Endothelial cell of umbilical vein (primary cell): ENCODE measurements around the gene SLC25A24. TPM values are rescaled to one million over a fixed set of nuclear protein-coding genes. Genes with fewer than 3 reads are reported as not detected.

Experiments used
- BruUV-seq: library from RNA; stranded (reverse); fragments of 400-500 nt; replicated peaks from 2 replicates; lab custom pipeline; 2021; lab: Mats Ljungman, UMichigan
- CTCF ChIA-PET: fragments of 300-600, 350-600 bp; sonication (Branson Sonifier 250); formaldehyde crosslinking; loops from one replicate; lab custom pipeline; 2021; ENCODE audit warnings: antibody characterized with exemption, inconsistent platforms; lab: Charles Lee
- POLR2A ChIA-PET: fragments of 300-600, 350-600 bp; sonication (Branson Sonifier 250); formaldehyde crosslinking; loops from one replicate; lab custom pipeline; 2021; ENCODE audit warnings: antibody characterized with exemption, inconsistent platforms; lab: Charles Lee
- DNase-seq: peaks from one replicate; pipeline ENCODE4 v3.0.0-alpha.2; 2011; ENCODE audit warnings: low read depth, low spot score
- FAIRE-seq: peaks from 2 replicates; lab custom pipeline; 2011; peaks lifted over from hg19 to GRCh38; lab: Jason Lieb, UNC
- H2AFZ ChIP-seq: 2 replicates; pipeline ENCODE4 v1.6.0; 2012; ENCODE audit warnings: low read depth, low read length, control low read depth, inconsistent platforms
- H3K27ac ChIP-seq: 2 replicates; pipeline ENCODE4 v1.5.1; 2011; ENCODE audit warnings: low read depth, mild to moderate bottlenecking, control low read depth, low read length, moderate library complexity; ENCODE audit not compliant: insufficient read depth
- H3K27me3 ChIP-seq, 2 experiments: 2 replicates each; pipeline versions ENCODE4 v1.6.0 to v1.6.1; 2011; ENCODE audit warnings: low read length in 2 of 2, mixed read lengths in 1 of 2; ENCODE audit not compliant: control insufficient read depth in 2 of 2, insufficient read depth in 2 of 2
- H3K36me3 ChIP-seq, 2 experiments: 2 replicates in 1 of 2; 3 replicates in 1 of 2; pipeline ENCODE4 v1.5.1; 2011; ENCODE audit warnings: low read length in 2 of 2, mild to moderate bottlenecking in 1 of 2, moderate library complexity in 1 of 2; ENCODE audit not compliant: control insufficient read depth in 2 of 2, insufficient read depth in 2 of 2; ENCODE audit errors: extremely low read depth in 1 of 2
- H3K4me1 ChIP-seq: 3 replicates; pipeline ENCODE4 v1.5.1; 2011; ENCODE audit warnings: mild to moderate bottlenecking, low read length; ENCODE audit not compliant: control insufficient read depth, insufficient read depth; ENCODE audit errors: extremely low read depth
- H3K4me2 ChIP-seq: 2 replicates; pipeline ENCODE4 v1.6.1; 2011; ENCODE audit warnings: low read length, control low read depth, mixed read lengths; ENCODE audit not compliant: insufficient read depth
- H3K4me3 ChIP-seq, 3 experiments: fragments of 200-600 bp in 1 of 3; sonication (generic), shearing (Covaris generic) in 1 of 3; replicated peaks in 1 of 3; 2 replicates each; pipeline ENCODE4 v1.5.1; 2011 to 2016; ENCODE audit warnings: control low read depth in 3 of 3, low read length in 3 of 3, mild to moderate bottlenecking in 2 of 3, inconsistent platforms in 1 of 3, low read depth in 1 of 3, moderate library complexity in 1 of 3; ENCODE audit not compliant: insufficient read depth in 1 of 3
- H3K79me2 ChIP-seq: 2 replicates; pipeline ENCODE4 v1.6.0; 2012; ENCODE audit warnings: low read length, inconsistent platforms; ENCODE audit not compliant: control insufficient read depth, insufficient read depth
- H3K9ac ChIP-seq: replicated peaks from 2 replicates; pipeline ENCODE3; 2011; ENCODE audit warnings: low read length, control low read depth; ENCODE audit not compliant: insufficient read depth; ENCODE audit errors: extremely low read depth
- H3K9me1 ChIP-seq: replicated peaks from 3 replicates; pipeline ENCODE4 v1.6.0; 2011; ENCODE audit warnings: mild to moderate bottlenecking, low read length; ENCODE audit not compliant: control insufficient read depth, insufficient read depth; ENCODE audit errors: extremely low read depth
- H3K9me3 ChIP-seq: replicated peaks from 2 replicates; pipeline ENCODE4 v1.5.1; 2012; ENCODE audit warnings: low read length, inconsistent platforms; ENCODE audit not compliant: control insufficient read depth, insufficient read depth
- H4K20me1 ChIP-seq: replicated peaks from 2 replicates; pipeline ENCODE3; 2011; ENCODE audit warnings: mild to moderate bottlenecking, low read length; ENCODE audit not compliant: control insufficient read depth, insufficient read depth; ENCODE audit errors: extremely low read depth
- EZH2 ChIP-seq: IDR thresholded peaks from 2 replicates; pipeline ENCODE4 v1.6.1; 2012; ENCODE audit warnings: borderline replicate concordance, low read depth, mild to moderate bottlenecking, moderate library complexity, low read length, inconsistent platforms; ENCODE audit not compliant: severe bottlenecking
- FOS ChIP-seq: IDR thresholded peaks from 2 replicates; pipeline ENCODE4 v1.6.1; 2011; ENCODE audit warnings: mild to moderate bottlenecking, low read length, moderate library complexity, borderline replicate concordance; ENCODE audit not compliant: insufficient read depth
- GATA2 ChIP-seq: IDR thresholded peaks from 2 replicates; pipeline ENCODE4 v1.7.0; 2011; ENCODE audit warnings: low read depth, mild to moderate bottlenecking, moderate library complexity, mixed read lengths, low read length; ENCODE audit not compliant: insufficient read length, insufficient read depth
- JUN ChIP-seq: IDR thresholded peaks from 2 replicates; pipeline ENCODE4 v1.6.1; 2011; ENCODE audit warnings: borderline replicate concordance, low read depth; ENCODE audit not compliant: insufficient read length, insufficient read depth
- MYC ChIP-seq: IDR thresholded peaks from one replicate; pipeline ENCODE4 v1.6.1; 2011; ENCODE audit warnings: mild to moderate bottlenecking, low read depth, low read length
- POLR2A ChIP-seq: IDR thresholded peaks from 2 replicates; pipeline ENCODE4 v1.6.1; 2012; ENCODE audit warnings: low read depth, mild to moderate bottlenecking, control low read depth, low read length
- POLR2AphosphoS5 ChIP-seq: IDR thresholded peaks from 2 replicates; pipeline ENCODE4 v1.6.1; 2012; ENCODE audit warnings: low read depth, mild to moderate bottlenecking, control low read depth, low read length, moderate library complexity; ENCODE audit not compliant: insufficient read depth
- dilution Hi-C: fragments of 300-500 bp; cut with MboI; formaldehyde crosslinking; loops from one replicate; pipeline ENCODE4 v1.15.0; 2019; ENCODE audit warnings: low sequenced_read_pairs; ENCODE audit not compliant: extremely low pct_ligation_motif_present
- intact Hi-C: fragments of 100-400 bp; cut with micrococcal nuclease; formaldehyde crosslinking; loops from one replicate; pipeline ENCODE4 v1.10.0; 2022
- polyA plus RNA-seq, 4 experiments: library from polyadenylated mRNA; depleted of rRNA in 3 of 4; stranded (reverse) in 3 of 4; unstranded in 1 of 4; fragments of >200 nt; gene quantifications; 2 replicates each; pipeline versions ENCODE4 v1.2.1 to v1.2.3, GENCODE V29; 2011 to 2012; ENCODE audit warnings: missing spikeins in 1 of 4
- total RNA-seq: library from RNA; stranded (reverse); gene quantifications from 2 replicates; pipeline ENCODE4 v1.2.3, GENCODE V29; 2021
- TF ChIP-seq, protein P1 (sequence below): IDR thresholded peaks from 2 replicates; pipeline ENCODE4 v1.6.1; 2011; ENCODE audit not compliant: insufficient read depth, insufficient read length
- TF ChIP-seq, protein P2 (sequence below), 2 donors: IDR thresholded peaks; 1 replicate in 1 of 2; 2 replicates in 1 of 2; pipeline ENCODE4 v1.5.1; 2011; ENCODE audit warnings: low read length in 2 of 2, mild to moderate bottlenecking in 2 of 2, moderate library complexity in 2 of 2, control low read depth in 1 of 2, inconsistent platforms in 1 of 2, low read depth in 1 of 2; ENCODE audit not compliant: insufficient read depth in 1 of 2; ENCODE audit errors: extremely low read depth in 1 of 2

The SLC25A24 gene
- total and polyA plus RNA-seq, 2 donors (not counting 3 experiments of a cell fraction or from before 2014, with no cell fraction given): 16.9 to 45.8 TPM

DNA sequence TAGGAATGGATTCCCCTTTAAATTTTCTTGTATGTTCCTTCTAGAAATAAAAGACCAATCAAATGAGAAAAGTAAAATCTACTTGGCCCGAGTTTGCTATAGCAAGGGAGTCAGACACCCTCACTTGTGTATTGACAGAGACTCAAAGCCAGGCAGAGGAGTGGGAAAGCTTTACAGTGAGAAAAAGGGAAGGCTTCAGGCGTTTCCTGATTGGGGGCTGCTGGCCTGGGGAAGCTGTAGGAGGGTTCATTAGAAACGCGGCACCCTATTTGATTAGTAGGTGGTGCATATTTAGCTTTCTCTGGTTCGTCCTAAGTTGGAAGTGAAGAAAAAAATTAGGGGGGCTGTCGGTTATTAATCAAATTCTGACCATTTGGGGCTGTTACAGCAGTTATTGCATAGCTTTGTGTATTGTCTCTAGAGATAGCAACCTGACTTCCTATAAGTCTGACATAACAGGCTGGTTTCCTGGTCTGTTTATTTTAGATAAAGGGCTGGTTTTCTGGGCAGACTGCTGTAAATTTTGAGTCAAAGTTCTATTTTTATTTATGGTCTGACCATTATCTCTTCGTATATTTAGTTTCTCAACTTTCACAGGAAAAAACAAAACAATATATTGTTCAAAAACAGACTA, 10.0 kb downstream of the SLC25A24 start:
- Histone ChIP-seq H3K4me2 (no peak overlapping the region), H3K9me1 (no peaks in the 10 kb centered on the region), H3K9ac (no peak overlapping the region), H3K9me3 (no peaks in the 10 kb centered on the region), H3K4me1 (no peaks in the 10 kb centered on the region), H3K79me2 (peaks cover 86% of the 10 kb centered on the region), H3K27me3 (no peaks in the 10 kb centered on the region), H3K4me3 (no peak overlapping the region), H4K20me1 (peaks cover 4% of the 10 kb centered on the region), H3K27ac (no peak overlapping the region), H2AFZ (no peak overlapping the region), H3K36me3 (peaks cover 4 to 12% of the 10 kb centered on the region in 2 experiments)
- POLR2A ChIA-PET: no interaction called here
- BruUV-seq: no TSS peak
- no peak for FAIRE-seq
- intact Hi-C loops (no loop called here), dilution Hi-C loops (no loop called here)
- CTCF ChIA-PET: no interaction called here
- no peak for DNase-seq
- TF ChIP-seq FOS: no peak
- TF ChIP-seq, protein P1, sequence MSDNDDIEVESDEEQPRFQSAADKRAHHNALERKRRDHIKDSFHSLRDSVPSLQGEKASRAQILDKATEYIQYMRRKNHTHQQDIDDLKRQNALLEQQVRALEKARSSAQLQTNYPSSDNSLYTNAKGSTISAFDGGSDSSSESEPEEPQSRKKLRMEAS: no peak
- TF ChIP-seq, protein P2, sequence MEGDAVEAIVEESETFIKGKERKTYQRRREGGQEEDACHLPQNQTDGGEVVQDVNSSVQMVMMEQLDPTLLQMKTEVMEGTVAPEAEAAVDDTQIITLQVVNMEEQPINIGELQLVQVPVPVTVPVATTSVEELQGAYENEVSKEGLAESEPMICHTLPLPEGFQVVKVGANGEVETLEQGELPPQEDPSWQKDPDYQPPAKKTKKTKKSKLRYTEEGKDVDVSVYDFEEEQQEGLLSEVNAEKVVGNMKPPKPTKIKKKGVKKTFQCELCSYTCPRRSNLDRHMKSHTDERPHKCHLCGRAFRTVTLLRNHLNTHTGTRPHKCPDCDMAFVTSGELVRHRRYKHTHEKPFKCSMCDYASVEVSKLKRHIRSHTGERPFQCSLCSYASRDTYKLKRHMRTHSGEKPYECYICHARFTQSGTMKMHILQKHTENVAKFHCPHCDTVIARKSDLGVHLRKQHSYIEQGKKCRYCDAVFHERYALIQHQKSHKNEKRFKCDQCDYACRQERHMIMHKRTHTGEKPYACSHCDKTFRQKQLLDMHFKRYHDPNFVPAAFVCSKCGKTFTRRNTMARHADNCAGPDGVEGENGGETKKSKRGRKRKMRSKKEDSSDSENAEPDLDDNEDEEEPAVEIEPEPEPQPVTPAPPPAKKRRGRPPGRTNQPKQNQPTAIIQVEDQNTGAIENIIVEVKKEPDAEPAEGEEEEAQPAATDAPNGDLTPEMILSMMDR (IDR thresholded peaks at IDR 0.05; ENCODE audit: extremely low read depth in 1 of 2, insufficient read depth in 1 of 2, low read depth in 1 of 2, low read length in 2 of 2): no peak
- no peak for TF ChIP-seq MYC
- TF ChIP-seq EZH2: no peak
- TF ChIP-seq JUN: no peak
- TF ChIP-seq POLR2A: no peak
- no peak for TF ChIP-seq POLR2AphosphoS5
- TF ChIP-seq GATA2: no peak
